AG04449 (cell line): ENCODE measurements around the gene NOL4L.

ENCODE experiments used
- CTCF ChIA-PET: fragments of 350-600 bp; formaldehyde crosslinking; extraction: SDS; loops from one replicate; lab custom pipeline; 2021; ENCODE audit warnings: antibody characterized with exemption; lab: Yijun Ruan, JAX
- POLR2A ChIA-PET: fragments of 400-600, 350-600 bp; formaldehyde crosslinking; extraction: SDS; loops from one replicate; lab custom pipeline; 2020; ENCODE audit warnings: antibody characterized with exemption, inconsistent platforms; lab: Yijun Ruan, JAX
- DNase-seq: peaks from one replicate; pipeline ENCODE4 v3.0.0-alpha.2; 2010; ENCODE audit warnings: low read depth, low spot score
- H3K4me3 ChIP-seq: 2 replicates; pipeline ENCODE4 v1.5.1; 2011; ENCODE audit warnings: low read depth, mild to moderate bottlenecking, control low read depth, low read length
- TF ChIP-seq, protein P1 (sequence below): IDR thresholded peaks from one replicate; pipeline ENCODE4 v1.5.1; 2011; ENCODE audit warnings: mild to moderate bottlenecking, moderate library complexity, low read length, control low read depth, inconsistent platforms; ENCODE audit not compliant: insufficient read depth; ENCODE audit errors: missing control alignments

NOL4L gene

GRCh38 chr20:32586291-32586690 lies 1.2 kb upstream of the NOL4L start:
- DNase-seq = no peak
- TF ChIP-seq, protein P1, sequence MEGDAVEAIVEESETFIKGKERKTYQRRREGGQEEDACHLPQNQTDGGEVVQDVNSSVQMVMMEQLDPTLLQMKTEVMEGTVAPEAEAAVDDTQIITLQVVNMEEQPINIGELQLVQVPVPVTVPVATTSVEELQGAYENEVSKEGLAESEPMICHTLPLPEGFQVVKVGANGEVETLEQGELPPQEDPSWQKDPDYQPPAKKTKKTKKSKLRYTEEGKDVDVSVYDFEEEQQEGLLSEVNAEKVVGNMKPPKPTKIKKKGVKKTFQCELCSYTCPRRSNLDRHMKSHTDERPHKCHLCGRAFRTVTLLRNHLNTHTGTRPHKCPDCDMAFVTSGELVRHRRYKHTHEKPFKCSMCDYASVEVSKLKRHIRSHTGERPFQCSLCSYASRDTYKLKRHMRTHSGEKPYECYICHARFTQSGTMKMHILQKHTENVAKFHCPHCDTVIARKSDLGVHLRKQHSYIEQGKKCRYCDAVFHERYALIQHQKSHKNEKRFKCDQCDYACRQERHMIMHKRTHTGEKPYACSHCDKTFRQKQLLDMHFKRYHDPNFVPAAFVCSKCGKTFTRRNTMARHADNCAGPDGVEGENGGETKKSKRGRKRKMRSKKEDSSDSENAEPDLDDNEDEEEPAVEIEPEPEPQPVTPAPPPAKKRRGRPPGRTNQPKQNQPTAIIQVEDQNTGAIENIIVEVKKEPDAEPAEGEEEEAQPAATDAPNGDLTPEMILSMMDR = no peak
- H3K4me3 ChIP-seq = no peak overlapping the region
- ChIA-PET POLR2A (no interaction called here), CTCF (interaction anchor here (0.9 kb wide), 1 partner anchor 13 kb away, joined by 3 read pairs; no protein-coding TSS in a partner anchor)

GRCh38 chr20:32585586-32586127 lies 524 bp upstream of the NOL4L start:
- DNase-seq = no peak
- ChIA-PET POLR2A (no interaction called here), CTCF (no interaction called here)
- H3K4me3 ChIP-seq = peak overlapping the region; percentile 6; the same call in 1 of the 2 replicates
- TF ChIP-seq, protein P1 = no peak

DNA sequence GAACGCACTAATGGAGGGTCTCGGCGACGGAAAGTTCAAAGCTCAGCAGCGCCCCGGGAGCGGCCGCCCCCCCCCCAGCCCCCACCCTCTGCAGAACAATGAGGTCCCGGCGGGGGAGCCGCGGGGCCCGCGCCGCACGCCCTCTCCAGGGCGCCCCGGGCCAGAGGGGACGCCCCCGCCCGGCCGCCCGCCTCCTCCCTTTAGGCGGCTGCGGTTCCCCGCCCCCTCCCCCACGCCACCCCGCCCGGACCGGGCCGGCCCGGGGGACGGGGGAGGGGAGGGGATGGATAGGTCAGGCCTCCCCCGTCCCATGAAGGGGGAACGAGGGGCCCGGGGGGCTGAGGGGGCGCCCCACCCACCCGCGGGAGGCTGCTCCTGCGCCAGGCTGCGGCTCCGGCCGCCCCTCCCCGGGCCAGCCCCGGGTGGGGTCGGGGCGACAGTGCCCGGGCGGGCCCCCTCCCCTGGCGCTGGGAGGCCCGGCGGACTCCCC lies 1.5 kb downstream of the NOL4L start:
- ChIA-PET POLR2A (no interaction called here), CTCF (interaction anchor here (1.3 kb wide), 1 partner anchor 69 kb away, joined by 4 read pairs; no protein-coding TSS in a partner anchor)
- H3K4me3 ChIP-seq = peak overlapping the region; percentile 61
- TF ChIP-seq, protein P1 = no peak
- DNase-seq = no peak

DNA sequence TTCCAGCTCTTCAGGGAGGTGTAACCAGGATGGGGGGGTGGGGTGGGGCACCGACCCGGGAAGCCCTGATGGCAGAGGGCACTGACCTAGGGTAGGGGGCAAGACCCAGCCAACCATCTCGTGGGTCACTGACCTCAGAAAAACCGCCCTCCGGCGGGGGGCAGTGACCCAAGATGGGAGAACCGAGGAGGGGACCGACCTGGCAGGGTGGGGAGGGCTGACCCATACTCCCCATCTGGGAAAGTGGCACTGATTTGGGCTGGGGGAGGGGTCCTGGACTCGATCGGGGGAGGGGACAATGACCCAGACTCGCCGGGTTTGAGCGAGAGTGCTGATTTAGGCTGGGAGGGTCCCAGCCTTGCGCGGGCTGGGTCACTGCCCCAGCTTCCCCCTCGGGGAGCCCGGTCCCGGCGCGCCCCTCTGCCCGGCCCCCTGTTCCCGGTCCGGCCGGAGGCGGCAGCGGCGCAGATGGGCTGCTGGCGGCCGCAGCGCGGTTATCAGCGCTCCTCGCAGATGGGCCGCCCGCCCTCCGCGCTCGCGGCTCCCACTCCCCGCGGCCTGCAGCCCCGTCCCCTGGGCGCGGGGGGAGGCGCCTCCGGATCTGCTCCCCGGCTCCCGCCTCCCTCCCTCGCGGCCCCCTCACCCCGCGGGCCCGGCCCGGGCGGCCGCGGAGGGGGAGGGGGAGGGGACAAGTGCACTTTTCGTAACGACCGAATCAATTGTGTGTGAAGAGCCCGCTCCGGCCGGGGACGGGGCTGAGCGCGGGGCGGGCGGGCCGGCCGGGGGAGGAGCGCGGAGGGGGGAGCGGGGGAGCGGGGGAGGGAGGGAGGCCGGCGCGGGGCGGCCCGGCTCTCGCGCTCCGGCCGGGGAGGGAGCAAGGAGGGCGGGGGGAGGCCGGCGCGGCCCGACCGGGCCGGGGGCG lies 2.2 kb downstream of the NOL4L start:
- POLR2A ChIA-PET = no interaction called here

GRCh38 chr20:32581839-32582658 lies 3.1 kb downstream of the NOL4L start:
- no peak for DNase-seq
- TF ChIP-seq, protein P1 = no peak
- ChIA-PET POLR2A (no interaction called here), CTCF (interaction anchor here (1.3 kb wide), 1 partner anchor 71 kb away, joined by 4 read pairs; no protein-coding TSS in a partner anchor)
- H3K4me3 ChIP-seq = no peak overlapping the region

More for the DNA sequence above, 2.2 kb downstream of the NOL4L start:
- peak overlapping the region; percentile 42 for H3K4me3 ChIP-seq
- TF ChIP-seq, protein P1 = no peak
- no peak for DNase-seq
- CTCF ChIA-PET = interaction anchor here (1.3 kb wide), 1 partner anchor 70 kb away, joined by 4 read pairs; no protein-coding TSS in a partner anchor
